ENCODE results near the gene TP53AIP1.
A peak's percentile ranks its signal among the peaks of the same experiment; 100 is the strongest.

The TP53AIP1 gene

DNA sequence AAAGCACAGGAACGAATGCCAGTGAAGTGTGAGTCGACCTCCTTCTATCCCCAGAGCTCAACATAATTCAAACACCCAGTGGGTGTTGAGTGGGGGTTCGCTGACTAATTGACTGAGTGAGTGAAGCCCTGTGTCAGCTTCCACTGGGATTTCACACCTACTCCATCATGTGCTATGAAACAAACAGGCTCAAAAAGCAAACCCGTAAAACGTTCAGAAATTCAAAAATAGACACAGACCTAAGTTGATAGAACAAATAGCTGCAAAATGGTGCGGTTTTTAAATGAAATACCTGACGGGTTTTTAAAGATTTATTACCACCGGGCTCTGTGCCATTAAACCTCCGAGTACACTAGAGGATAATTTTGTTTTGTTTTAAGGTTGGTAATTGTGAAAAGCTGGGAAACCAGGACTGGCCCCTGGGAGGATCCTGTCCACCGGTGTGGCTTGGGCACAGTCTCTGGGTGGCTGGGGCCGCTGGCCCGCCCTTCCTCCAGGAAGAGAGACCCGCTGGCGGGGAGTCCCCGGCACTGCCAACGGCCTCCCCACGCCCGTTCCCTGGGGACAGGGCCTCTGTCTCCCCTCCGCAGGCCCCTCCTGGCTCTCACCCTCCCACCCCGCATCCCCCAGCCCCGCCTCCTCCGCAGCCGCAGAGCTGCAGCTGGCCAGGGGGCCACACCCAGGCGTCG, 37.9 kb downstream of the TP53AIP1 start:
- peak; percentile 41 for DNase-seq

DNA sequence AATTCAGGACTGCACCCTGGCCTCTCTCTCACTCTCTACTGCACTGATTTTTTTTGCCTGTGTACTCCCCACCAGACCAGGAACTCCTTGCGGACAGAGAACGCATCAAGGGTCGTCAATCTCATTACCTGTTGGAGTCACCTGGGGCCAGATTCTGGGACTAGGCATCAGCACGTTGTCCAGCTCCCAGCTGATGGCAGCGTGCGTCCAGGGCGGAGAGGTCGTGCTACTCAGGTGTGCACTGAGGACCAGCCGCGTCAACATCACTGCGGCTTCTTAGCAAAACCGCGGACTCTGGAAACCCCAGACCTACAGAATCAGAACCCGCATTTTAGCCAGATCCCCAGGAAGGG, 38.4 kb downstream of the TP53AIP1 start:
- DNase-seq = no peak

DNA sequence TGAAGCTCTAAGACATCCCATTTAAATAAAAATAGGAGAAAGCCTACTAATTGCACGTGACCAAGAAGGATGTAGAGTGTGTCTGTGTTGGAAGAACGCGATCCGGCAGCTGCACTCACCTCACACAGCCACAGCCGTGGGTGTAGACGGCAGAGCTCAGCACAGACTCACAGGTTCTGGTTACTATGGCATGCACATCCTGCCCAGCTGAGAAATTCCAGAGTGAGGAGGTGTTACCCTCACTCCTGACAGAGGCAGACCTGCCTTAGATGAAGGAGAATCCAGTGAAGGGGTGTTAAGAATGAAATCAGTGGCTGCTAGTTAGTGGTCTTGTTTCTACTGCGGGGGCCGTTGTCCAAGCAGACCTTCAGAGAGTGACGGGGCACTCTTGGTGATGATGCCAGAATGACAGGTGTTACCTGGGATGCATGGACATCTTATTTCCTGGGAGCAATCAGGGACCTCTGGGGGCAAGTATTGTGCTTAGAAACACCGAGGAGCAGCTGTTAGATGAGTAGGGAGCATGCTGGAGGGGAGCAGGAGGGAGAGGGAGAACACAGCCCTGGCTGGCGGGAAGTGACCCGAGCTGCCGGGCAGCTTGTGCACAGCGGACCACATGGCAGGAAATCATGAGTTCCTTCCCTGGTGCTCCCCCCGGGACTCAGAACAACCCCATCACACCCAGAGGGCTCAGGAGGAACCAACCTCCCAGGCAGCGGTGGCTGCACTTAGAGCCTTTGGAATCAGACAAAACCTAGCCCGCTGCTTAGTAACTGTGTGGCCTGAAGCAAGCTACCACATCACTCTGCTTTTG, 39.2 kb downstream of the TP53AIP1 start:
- DNase-seq = no peak

DNA sequence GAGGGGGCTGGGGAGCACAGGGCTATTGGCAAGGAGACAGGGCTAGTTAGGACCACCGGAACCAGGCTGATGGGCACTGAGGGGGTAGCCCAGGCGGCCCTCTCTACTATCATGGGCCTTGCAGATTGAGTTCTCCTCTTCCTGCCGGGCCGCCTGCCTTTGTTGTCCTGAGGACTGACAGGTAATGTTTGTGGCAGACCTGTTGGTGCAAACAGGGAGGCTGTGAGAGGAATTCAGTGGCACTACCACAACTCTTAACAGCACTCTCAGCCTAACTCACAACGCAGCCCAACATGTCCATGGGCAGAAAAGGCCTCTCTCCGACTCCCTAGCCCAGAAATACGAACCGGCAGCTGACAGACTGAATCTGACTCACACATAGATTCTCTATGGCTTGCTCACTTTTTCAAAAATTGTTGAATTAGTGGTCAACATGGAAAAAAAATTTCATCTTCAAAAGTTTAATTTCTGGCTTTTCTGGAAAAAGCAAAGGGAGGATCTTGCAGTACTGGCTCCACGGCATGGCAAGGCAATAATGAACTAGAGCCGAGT, 40.1 kb downstream of the TP53AIP1 start:
- no peak for DNase-seq

DNA sequence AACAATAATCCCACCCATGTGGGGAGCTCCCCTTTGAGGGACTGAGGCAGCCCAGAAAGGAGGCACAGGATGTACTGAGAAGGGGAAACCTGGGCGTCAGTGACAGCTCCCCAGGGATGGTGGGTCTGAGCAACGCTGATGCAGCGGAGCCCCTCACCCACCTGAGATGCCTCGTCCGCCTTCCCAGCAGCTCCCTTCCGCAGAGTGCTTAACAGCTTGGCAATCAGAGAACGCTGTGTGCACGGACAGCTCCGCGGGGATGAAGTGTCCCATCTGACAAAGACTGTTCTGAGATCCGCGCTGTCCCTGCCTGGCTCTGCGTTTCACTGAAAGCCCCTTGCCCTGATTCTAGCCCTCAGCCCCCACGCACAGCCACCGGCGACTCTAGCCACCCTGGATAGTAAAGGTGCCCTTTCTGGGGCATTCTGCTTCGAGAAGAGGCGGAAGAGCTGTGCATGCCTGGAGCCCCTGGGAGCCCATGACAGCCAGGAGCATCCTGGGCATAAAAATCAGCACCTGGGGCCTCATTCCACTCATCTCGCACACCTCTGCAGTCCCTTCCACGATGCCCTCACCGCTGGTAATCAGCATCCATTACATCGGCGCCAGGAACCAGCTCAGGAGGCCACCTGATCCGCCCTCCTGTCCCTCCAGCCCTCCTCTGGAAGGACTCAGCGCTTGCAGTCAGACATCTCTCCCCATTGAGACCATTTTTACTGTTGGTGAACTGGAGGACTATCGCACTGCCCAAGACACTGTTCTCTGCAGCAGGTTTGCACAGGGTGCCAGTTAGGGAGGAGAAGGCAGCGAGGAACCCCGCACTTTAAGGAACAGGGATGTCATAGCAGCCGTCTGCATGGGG, 40.8 kb downstream of the TP53AIP1 start:
- DNase-seq = no peak

DNA sequence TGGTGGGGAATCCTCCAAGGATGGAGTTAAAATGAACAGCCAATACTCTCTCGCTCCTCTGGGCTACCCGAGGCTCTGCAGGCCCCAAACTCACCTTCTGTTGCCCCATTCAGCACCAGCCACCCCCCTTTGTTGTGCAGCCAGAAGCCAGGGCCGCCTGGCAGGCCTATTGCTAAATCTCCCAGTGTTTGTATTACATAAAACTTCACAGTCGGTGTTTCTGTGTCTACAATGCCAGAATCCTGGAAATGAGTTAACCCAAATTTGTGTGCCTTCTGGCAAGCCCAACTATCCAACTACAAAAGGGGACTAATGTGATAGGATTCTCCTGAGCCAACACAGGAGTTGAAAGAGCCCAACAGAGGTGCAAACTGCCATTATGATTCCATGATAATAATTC, 42.2 kb downstream of the TP53AIP1 start:
- DNase-seq = no peak

DNA sequence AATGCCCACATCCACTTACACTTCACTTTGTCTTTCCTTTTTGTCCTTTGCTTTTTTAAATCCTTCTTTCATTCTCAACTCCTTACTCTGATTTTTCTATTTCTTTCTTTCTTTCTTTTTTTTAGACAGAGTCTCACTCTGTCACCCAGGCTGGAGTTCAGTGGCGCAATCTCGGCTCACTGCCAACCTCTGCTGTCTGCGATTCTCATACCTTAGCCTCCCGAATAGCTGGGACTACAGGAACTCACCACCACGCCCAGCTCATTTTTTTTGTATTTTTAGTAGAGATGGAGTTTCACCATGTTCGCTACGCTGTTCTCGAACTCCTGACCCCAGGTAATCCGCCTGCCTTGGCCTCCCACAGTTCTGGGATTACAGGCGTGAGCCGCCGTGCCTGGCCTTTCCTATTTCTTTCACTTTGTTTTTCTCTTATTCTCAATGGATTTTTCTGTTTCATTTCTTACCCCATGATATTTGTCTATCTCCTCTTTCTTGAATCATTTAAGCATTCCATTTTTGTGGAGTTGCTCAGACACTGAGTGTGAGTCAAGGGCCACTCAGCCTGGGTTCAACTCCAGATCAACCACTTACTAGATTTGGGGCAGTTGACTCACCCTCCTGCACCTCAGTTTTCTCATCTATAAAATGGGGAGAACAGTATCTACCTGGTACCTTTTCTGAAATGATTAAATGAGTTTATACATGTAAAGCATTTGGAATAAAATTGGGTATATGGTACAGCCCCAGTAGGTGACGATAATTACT, 43.9 kb downstream of the TP53AIP1 start:
- no peak for DNase-seq

DNA sequence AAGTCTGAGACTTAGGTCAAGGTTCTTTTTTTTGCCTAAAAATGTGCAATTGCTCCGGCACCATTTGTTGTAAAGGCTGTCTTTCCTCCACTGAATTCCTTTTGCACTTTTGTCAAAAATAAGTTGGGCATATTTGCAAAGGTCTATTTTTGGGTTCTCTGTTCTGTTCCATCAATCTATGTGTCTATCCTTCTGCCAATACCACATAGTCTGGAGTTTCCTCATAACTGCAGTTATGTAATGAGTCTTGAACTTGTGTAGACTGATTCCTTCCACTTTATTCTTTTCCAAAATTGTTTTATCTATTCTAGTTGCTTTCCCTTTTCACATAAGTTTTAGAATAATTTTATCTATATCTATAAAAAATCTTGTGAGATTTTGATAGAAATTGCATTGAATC, 44.8 kb downstream of the TP53AIP1 start:
- DNase-seq = no peak

DNA sequence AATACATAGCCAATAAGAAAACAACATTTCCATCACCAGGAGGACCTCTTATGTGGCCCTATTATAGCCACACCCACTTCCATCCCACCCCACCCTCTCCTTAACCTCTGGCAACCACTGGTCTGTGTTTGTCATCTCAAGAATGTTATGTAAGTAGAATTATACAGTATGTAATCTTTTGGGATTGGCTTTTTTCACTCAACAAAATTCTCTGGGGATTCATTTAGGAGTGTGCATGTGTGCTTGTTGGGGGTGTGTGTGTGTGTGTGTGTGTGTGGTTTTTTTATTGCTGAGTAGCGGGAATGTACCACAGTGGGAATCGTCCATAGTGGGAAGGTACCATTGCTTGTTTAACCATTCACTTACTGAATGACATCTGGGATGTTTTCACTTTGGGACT, 46.3 kb downstream of the TP53AIP1 start:
- DNase-seq = no peak

DNA sequence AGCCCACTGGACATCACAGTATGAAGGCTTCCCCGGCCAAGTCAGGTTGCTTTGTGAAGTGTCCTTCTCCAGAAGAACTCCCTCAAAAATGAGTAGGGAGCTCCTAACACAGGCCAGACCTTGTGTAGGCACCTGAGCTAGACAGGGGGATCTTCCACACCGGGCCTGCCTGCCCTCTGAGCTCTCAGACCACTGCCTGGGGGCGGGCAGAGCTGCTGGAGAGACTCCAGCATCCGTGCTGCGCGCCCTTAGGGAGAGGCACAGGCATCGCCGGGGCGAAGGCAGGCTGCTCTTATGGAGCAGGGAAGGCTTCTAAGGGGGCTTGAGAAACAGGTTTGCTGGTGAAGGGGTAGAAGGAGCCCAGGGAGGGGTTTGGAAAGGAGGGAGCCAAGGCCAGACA, 47.1 kb downstream of the TP53AIP1 start:
- no peak for DNase-seq

DNA sequence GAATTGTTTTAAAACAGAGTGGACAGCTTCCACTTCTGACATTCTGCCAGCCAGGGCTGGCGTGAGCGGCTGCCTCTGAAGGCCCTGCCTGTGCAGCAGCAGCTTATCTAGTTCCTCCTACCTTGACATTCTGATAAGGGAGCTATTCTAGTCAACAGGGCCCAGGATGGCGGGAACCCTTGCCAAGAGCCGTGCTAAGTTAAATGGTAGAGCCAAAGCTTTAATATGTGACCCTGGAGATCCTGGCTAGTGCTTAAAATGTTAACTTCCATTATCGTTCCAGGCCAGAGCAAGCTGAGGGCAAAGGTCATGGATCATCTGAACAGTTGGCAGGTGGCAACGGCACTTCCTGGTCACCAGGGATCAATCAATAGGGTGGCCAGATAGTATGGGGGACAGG, 48.0 kb downstream of the TP53AIP1 start:
- no peak for DNase-seq

DNA sequence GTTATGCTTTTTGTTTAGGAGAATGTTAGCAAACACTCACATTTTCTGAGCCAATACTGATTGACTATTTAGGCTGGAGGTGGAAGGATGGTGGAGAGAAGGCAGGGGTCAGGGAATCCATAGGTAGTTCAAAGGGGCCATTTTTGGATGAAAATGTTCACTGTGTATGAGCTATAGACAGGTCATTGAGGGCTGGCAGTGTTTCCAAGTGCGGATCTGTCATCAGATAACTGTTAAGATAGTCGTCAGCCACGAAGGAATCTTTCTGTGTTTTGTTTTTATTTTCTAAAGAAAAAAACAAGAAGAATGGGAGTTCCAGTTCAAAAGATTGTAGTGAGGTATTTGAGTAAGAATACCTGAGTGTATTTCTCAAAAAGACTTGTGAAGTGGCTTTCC, 48.4 kb downstream of the TP53AIP1 start:
- no peak for DNase-seq

DNA sequence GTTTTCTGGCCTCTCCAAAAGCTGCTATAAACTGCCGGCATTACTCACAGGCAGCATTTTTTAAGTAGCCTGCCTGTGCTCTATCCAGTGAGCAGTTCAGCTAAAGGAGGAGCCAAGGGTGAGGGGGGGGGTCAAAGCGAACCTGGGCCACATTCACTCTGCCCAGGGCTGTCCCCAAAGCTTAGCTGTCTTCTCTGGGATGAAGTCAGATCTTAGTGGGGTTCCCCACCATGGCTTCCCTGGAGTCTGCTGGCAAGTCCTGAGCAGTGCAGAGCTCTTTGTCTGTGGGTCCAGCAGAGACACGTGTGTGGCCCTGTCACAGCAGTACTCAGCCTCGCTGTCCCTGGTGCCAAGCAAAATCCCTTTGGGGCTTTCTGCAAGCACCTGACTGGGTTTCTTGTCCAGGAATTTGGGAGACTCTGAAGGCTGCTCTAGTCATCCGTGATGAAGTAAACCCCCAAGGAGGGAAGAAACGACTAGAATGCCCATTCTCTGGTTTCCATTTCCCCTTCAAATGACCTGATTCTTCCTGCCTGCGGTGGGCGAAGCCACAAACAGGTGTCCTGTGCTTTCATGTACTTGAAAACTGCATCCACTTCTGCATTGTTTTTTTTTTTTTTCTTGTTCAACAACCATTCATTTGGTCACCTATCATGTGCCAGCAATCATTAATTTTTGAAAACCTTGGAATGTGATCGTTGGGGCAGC, 48.9 kb downstream of the TP53AIP1 start:
- DNase-seq = no peak

DNA sequence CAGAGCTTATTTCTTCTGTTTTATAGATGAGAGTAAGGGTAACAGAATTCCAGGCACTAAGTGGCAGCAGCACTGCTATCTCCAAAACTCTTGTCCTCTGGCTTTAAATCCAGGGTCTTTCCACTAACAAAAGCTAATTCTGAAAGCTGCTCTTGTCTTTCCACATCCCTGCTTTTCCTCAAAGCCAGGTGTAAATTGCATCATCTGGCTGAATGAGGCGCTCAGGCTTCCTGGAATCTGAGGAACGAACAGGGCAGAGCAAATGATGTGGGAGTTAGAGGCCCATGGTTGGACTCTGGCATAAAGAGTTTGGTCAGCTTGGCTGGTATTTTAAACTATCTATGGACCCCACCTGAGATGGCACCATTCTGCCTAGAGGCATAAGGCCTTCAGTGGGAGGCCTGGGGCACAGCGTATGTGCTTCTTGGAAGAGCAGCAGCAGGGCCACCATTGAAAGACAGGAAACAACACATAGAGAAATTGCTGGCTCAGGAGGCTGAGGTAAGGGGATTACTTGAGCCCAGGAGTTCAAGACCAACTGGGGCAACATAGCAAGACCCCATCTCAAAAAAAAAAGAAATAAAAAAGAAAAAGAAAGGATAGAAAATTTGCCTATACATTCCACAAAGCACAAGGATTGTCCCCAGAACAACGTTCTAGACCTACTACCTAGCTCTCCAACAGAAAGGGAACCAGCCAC, 49.7 kb downstream of the TP53AIP1 start:
- DNase-seq = no peak

DNA sequence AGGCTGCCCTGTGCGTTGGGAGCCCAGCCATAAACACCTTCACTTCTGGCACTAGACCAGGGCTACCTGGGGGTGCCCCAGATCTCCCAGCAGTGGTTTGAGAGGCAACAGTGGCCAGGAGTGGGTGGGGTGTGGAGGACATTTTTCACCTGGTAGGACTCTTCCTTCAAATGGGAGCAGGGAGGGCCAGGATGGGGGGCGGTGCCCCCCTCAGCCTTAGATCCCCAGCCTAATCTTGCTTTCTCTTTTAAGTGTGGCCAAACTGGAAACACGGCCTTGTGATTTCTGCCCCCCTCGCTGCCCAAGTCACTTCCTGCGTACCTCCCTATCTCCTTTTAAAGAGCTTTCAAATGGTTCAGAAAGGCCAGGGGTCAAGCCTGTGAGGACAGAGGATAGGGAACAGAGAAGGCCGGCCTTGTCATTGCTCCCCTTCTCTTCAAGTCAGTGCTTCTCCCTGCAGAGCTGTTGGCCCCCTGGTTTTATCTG, 50.7 kb downstream of the TP53AIP1 start:
- no peak for DNase-seq

DNA sequence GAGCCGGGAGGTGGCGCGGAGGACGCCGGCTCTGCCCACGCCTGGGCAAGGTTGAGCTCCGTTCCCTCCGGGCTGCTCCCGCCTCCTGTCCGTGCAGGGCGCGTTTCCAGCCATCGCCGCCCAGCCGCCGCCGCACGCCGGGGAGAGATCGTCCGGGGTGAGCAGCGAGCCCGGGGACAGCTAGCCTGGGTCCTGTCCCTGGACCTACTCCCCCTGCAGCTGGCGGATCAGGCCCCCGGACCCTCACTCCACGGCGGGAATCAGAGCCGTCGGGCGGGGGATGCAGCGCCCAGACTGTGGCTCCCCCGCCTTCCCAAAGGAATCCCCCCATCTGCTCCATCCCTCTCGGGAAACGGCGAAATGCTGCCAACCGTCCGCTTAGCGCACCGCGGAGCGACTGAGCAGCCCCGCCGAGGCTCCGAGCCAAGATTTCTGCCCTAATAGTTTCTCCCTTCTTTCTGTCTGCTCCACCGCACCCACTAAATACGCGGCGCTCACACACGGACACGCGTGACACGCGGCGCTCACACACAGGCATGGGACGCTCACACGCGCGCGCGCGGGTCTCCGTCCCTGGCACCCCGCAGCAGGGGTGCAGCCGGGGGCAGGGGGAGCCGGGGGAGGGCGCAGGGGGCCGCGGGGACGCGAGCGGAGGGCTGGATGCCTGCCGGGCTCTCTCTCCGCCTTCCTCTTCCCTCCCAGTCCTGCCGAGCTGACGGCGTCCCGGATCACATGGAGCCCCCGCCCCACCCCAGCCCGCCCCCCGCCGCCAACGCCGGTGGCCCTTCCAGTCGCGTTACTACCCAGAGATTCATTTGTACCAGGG, 51.9 kb downstream of the TP53AIP1 start, which contains the start of gene KCNJ5:
Gene KCNJ5 (plus strand): TSS at position 814 of the 826 bp plus-strand sequence. CDS start 19,918 bp downstream, outside the sequence.
- peak; percentile 27 for DNase-seq

DNA sequence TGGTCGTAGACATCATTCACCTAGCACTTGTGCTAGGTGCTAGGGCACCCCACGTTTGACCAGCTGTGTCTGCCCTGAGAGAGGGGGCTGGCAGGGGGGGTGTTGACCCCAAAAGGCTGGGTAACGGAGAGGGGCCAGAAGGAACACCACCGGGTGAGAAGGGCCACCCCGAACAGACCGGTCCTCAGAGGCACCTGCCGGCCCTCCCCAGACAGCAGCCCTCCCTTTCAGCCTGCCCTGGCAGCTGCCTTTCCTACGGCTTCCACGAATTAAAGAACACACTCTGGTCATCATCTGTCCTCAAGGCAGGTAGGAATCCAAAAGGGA, 52.5 kb downstream of the TP53AIP1 start:
- DNase-seq = no peak

DNA sequence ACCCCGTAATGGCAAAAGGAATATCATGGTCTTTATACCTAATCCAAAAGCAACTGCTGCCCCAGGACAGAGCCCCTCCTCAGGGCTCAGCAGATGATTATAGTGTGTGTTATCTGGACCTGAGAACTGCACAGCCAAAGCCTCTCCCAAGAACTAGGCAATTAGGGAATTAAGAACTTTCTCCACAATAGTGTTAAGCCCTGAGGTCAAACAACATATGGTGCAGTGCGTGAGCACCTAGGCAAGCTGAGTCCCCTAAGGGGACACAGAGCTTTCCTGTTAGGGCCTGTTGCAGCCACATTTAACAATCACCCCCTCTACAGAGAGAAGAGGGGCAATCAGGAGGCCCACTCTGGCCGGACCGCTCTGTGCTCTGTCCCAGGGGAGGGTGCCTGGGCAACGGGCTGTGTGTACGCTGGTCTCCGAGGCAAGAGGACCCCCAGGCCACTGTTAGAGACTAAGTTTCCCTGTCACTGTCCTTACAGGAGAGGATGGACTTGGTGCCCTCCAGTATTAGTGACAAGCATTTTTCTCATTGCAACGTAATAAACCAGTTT, 52.9 kb downstream of the TP53AIP1 start:
- DNase-seq = no peak

DNA sequence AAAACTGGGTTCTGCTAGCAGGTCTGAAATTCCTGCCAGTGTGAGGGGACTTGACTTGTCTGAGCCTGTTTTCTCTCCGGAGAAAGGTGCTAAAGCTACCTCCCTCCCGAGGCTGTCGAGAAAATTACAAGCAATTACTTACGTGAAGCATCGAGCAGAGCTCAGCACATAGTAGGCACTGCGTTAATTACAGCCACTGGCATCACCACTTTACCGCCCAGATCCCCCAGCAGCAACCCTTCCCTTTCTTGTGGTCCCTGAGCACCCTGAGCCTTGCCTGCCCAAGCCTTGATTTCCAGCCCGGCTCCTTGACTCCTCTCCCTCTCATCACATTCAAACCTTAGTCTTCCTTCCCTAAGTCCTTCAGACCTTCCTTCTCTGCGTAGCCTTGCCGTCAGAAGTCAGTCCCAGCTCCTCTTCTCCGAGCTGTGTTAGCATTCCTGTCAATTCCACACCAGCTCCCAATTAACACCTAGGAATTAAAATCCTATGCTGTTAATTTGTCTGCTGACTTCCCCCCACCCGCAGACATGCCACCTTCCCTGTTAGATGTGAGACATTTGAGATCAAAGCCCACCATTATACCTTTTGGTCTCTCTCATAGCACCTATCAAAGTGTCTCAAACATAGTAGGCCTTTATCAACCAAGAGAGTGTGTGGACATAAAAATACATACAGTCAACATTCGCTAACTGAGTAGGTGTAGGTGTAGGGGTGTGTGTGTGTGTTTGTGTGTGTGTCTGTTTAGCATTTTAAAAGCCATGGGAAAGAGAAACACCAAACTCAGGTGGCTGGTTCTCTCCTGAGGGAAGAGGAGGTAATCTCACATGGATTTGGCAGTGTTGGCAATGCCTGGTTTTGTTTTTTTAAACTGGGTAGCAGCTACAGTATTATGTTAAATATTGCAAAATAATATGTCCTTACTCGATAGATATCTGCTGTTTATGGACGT, 54.4 kb downstream of the TP53AIP1 start:
- DNase-seq = no peak
